Measurements from ENCODE around the gene MSANTD7. TPM values are rescaled to one million over a fixed set of nuclear protein-coding genes. Genes with fewer than 3 reads are reported as not detected.

Gene MSANTD7
- total RNA-seq, 6 experiments from 2014 or later: 2.2 to 6.0 (median 3.2) TPM

DNA sequence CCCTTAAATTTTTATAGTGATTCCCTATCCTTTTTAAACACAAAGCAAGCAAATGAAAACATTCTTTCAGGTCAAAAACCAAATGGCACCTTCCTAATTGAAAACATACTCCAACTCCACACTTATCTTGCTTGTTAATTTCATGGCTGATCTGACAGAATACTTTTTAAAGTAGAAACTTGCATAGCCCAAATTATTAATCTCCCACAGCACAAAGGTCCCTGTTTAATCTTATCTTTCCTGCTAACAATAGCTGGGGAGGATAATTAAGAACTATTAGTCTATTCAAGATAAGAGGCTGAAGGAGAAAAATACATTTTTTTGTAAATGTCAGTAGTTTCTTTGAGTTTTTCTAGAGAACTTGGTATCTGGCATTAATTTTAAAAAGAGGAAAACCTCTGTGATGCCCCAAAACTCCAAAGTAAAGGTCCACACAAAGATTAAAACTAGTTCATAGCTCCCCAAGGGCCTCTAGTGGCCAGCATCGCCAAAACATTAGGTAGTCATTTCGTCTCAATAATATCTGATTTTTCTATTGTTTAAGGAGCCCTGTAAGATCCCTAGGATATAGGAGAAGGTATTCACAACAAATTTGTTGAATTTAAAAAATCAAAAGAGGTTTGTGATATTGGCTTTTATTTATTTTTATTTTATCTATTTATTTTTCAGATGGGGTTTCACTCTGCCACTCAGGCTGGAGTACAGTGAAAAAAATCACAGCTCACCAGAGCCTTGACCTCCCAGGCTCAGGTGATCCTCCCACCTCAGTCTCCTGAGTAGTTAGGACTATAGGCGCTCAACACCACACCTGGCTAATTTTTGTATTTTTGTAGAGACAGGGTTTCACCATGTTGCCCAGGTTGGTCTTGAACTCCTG is 15.0 kb upstream of the MSANTD7 start:
- H3K4me1 ChIP-seq: no peaks in the 10 kb centered on the region
- H3K9me3 ChIP-seq: no peaks in the 10 kb centered on the region
- 5% methylated on average over 2 of the region's 3 CpGs for WGBS (ENCODE audit: insufficient coverage, low coverage, low lambda C conversion rate, missing lambda C conversion rate)
- DNase-seq: no peak
- H3K27ac ChIP-seq: no peak overlapping the region
- no peak for TF ChIP-seq POLR2A (IDR thresholded peaks at IDR 0.05)
- TF ChIP-seq, protein P1, sequence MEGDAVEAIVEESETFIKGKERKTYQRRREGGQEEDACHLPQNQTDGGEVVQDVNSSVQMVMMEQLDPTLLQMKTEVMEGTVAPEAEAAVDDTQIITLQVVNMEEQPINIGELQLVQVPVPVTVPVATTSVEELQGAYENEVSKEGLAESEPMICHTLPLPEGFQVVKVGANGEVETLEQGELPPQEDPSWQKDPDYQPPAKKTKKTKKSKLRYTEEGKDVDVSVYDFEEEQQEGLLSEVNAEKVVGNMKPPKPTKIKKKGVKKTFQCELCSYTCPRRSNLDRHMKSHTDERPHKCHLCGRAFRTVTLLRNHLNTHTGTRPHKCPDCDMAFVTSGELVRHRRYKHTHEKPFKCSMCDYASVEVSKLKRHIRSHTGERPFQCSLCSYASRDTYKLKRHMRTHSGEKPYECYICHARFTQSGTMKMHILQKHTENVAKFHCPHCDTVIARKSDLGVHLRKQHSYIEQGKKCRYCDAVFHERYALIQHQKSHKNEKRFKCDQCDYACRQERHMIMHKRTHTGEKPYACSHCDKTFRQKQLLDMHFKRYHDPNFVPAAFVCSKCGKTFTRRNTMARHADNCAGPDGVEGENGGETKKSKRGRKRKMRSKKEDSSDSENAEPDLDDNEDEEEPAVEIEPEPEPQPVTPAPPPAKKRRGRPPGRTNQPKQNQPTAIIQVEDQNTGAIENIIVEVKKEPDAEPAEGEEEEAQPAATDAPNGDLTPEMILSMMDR (IDR thresholded peaks at IDR 0.05): peak; percentile 59 to 73 (median 66)
- no peak overlapping the region for H3K4me3 ChIP-seq
- H3K27me3 ChIP-seq: no peaks in the 10 kb centered on the region
- ATAC-seq: peak; percentile 58 to 76 (median 68)
- intact Hi-C loops (cut with DNase I): loop anchor here in 1 of 2 donors (10.0 kb wide), 1 partner anchor 318 kb away; no protein-coding TSS in a partner anchor
- no peaks in the 10 kb centered on the region for H3K36me3 ChIP-seq

DNA sequence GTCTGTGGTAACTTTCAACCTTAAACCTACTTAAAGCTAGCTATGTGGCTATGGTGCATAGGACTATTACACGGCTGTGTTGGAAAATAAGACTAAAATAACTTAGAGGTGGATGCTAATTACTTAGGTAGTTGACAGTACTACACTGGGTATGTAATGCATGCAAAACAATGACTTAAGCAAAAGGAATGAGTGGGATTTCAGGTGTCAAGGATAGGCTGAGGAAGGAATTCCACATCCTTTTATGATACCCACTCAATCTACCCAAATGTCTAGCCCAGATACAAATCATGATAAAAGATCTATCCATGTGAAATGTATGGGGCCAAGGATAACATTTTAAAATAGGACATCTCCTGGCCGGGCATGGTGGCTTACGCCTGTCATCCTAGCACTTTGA is 14.1 kb upstream of the MSANTD7 start:
- intact Hi-C loops (cut with DNase I): loop anchor here in 1 of 2 donors (10.0 kb wide), 1 partner anchor 319 kb away; no protein-coding TSS in a partner anchor
- WGBS (ENCODE audit: insufficient coverage, low coverage, low lambda C conversion rate, missing lambda C conversion rate): 91% methylated on average over 1 of the region's 3 CpGs
- Histone ChIP-seq H3K36me3 (no peaks in the 10 kb centered on the region), H3K27ac (no peak overlapping the region), H3K27me3 (no peaks in the 10 kb centered on the region), H3K4me1 (no peaks in the 10 kb centered on the region), H3K9me3 (no peaks in the 10 kb centered on the region), H3K4me3 (no peak overlapping the region)
- ATAC-seq (no peak), DNase-seq (no peak)
- TF ChIP-seq, protein P1 (IDR thresholded peaks at IDR 0.05): no peak
- no peak for TF ChIP-seq POLR2A (IDR thresholded peaks at IDR 0.05)

DNA sequence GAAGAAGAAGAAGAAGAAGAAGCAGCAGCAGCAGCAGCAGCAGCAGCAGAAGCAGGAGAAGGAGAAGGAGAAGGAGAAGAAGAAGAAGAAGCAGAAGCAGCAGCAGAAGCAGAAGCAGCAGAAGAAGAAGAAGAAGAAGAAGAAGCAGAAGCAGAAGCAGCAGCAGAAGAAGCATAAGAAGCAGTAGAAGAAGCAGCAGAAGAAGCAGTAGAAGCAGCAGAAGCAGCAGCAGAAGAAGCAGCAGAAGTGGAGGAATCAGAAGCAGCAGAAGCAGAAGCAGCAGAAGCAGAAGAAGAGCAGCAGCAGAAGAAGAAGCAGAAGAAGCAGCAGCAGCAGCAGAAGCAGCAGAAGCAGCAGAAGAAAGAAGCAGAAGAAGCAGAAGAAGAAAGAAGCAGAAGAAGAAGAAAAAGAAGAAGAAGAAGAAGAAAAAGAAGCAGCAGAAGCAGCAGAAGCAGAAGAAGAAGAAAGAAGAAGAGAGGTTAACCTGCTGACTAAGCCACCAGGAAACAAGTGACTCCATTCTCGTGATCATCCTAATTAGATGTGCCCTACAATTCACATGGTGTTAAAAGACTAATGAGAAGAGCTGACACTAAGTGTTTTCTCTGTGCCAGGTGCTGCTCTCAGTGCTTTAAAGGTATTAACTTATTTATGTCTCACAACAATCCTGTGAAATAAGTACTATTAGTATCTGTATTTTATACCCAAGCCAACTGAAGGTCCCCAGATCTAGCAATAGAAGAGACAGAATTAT is 11.9 kb upstream of the MSANTD7 start:
- Histone ChIP-seq H3K9me3 (no peaks in the 10 kb centered on the region), H3K4me3 (no peak overlapping the region), H3K27ac (no peak overlapping the region), H3K36me3 (no peaks in the 10 kb centered on the region), H3K4me1 (no peaks in the 10 kb centered on the region), H3K27me3 (no peaks in the 10 kb centered on the region)
- 44% methylated on average over 1 of the region's 1 CpG for WGBS (ENCODE audit: insufficient coverage, low coverage, low lambda C conversion rate, missing lambda C conversion rate)
- no peak for DNase-seq
- TF ChIP-seq, protein P1 (IDR thresholded peaks at IDR 0.05): no peak
- TF ChIP-seq POLR2A (IDR thresholded peaks at IDR 0.05): no peak
- intact Hi-C loops (cut with DNase I): loop anchor here in 1 of 2 donors (10.0 kb wide), 1 partner anchor 321 kb away; no protein-coding TSS in a partner anchor
- no peak for ATAC-seq

DNA sequence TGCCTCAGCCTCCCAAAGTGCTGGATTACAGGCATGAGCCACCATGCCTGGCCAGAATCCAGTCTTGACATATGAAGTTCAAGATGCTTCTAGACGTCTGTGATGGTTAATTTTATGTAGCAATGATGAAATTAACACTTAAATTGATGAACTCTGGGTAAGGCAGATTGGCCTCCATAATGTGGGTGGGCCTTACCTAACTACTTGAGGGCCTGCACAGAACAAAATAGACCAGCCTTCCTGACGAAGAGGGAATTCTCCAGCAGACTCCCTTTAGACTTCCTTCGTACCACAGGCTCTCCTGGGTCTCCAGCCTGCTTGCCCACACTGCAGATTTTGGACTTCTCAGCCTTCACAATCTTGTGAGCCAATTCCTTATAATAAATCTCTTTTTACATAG is 5.0 kb upstream of the MSANTD7 start:
- no peak for ATAC-seq
- no peaks in the 10 kb centered on the region for H3K9me3 ChIP-seq
- 56% methylated on average over 2 of the region's 3 CpGs for WGBS (ENCODE audit: insufficient coverage, low coverage, low lambda C conversion rate, missing lambda C conversion rate)

More for the DNA sequence above, 5.0 kb upstream of the MSANTD7 start:
- DNase-seq: no peak
- H3K4me3 ChIP-seq: no peak overlapping the region
- TF ChIP-seq, protein P1 (IDR thresholded peaks at IDR 0.05): no peak
- no peak for TF ChIP-seq POLR2A (IDR thresholded peaks at IDR 0.05)
- H3K36me3 ChIP-seq: no peaks in the 10 kb centered on the region
- H3K27me3 ChIP-seq: no peaks in the 10 kb centered on the region
- intact Hi-C loops (cut with DNase I): no loop called here
- H3K27ac ChIP-seq: no peak overlapping the region
- H3K4me1 ChIP-seq: peaks cover 0 to 5% (median 0%) of the 10 kb centered on the region in 4 donors
